ENCODE data around the gene CLDN6. TPM values are rescaled to one million over a fixed set of nuclear protein-coding genes. Genes with fewer than 3 reads are reported as not detected.

The CLDN6 gene
- total and polyA plus RNA-seq, 2 of the 13 experiments (the other 11 are each of a cell fraction or from before 2014, with no cell fraction given) = 5.9 to 7.6 TPM

- POLR2A ChIA-PET = interaction anchor here (1.5 kb wide), 1 partner anchor 11 kb away, joined by 6 read pairs; the partner anchor contains the start of gene PKMYT1
- no peak overlapping the region for H3K27ac ChIP-seq (ENCODE audit: extremely low read length, insufficient read depth, low read length)
- FAIRE-seq = no peak
- TF ChIP-seq MATR3 (CRISPR knock-in tag; IDR thresholded peaks at IDR 0.05) = no peak
- TF ChIP-seq ZNF30 (CRISPR knock-in tag; IDR thresholded peaks at IDR 0.05) = no peak
- TF ChIP-seq ZNF3 (CRISPR knock-in tag; IDR thresholded peaks at IDR 0.05) = no peak
- TF ChIP-seq BRF2 (CRISPR knock-in tag; IDR thresholded peaks at IDR 0.05) = no peak
- no peak for TF ChIP-seq NFIC (IDR thresholded peaks at IDR 0.05; ENCODE audit: low read length)
- TF ChIP-seq TAF15 (IDR thresholded peaks at IDR 0.05; ENCODE audit: low read depth, low read length, poor library complexity, severe bottlenecking) = no peak
- no peak for TF ChIP-seq HNF1B (CRISPR knock-in tag; IDR thresholded peaks at IDR 0.05)
- no peak for TF ChIP-seq CTCF (CRISPR knock-in tag; IDR thresholded peaks at IDR 0.05)
- no peak for TF ChIP-seq ZBTB14 (CRISPR knock-in tag; IDR thresholded peaks at IDR 0.05)
- TF ChIP-seq ZNF34 (CRISPR knock-in tag; IDR thresholded peaks at IDR 0.05; ENCODE audit: borderline replicate concordance) = no peak
- no peak for TF ChIP-seq ERF (CRISPR knock-in tag; IDR thresholded peaks at IDR 0.05)
- TF ChIP-seq SIN3B (IDR thresholded peaks at IDR 0.05; ENCODE audit: low read length) = no peak
- TF ChIP-seq LCORL (IDR thresholded peaks at IDR 0.05) = no peak
- no peak for TF ChIP-seq LCORL (CRISPR knock-in tag; IDR thresholded peaks at IDR 0.05)
- no peak for TF ChIP-seq NAIF1 (CRISPR knock-in tag; IDR thresholded peaks at IDR 0.05; ENCODE audit: borderline replicate concordance)
- TF ChIP-seq SP140L (CRISPR knock-in tag; IDR thresholded peaks at IDR 0.05; ENCODE audit: borderline replicate concordance) = no peak
- no peak for TF ChIP-seq ZBTB10 (CRISPR knock-in tag; IDR thresholded peaks at IDR 0.05; ENCODE audit: borderline replicate concordance)
These were observed 26.3 kb downstream of the CLDN6 start for GRCh38 chr16:2991566-2992261.

More at GRCh38 chr16:2991566-2992261, 26.3 kb downstream of the CLDN6 start:
- intact Hi-C loops (cut with micrococcal nuclease; ENCODE audit: unreplicated experiment) (no loop called here), in situ Hi-C loops (cut with HindIII; ENCODE audit: extremely low pct_ligation_motif_present, low pct_unique_long_range_greater_than_20kb) (no loop called here)
- Histone ChIP-seq H3K4me3 (replicated peaks in 1 of 3; ENCODE audit: insufficient read depth in 1 of 3, low read depth in 2 of 3, low read length in 3 of 3) (no peak overlapping the region), H2AFZ (ENCODE audit: low read length) (no peak overlapping the region), H3K27me3 (ENCODE audit: control insufficient read depth in 1 of 2, insufficient read depth in 2 of 2, low read length in 2 of 2) (peaks cover 11 to 37% of the 10 kb centered on the region in 2 experiments; a peak in 4 of 5 replicates), H3K4me2 (ENCODE audit: low read depth, low read length) (no peak overlapping the region), H3K9me3 (ENCODE audit: low read length) (no peaks in the 10 kb centered on the region), H4K20me1 (ENCODE audit: insufficient read depth, low read length) (no peaks in the 10 kb centered on the region), H3K79me2 (ENCODE audit: insufficient read depth, low read length) (no peaks in the 10 kb centered on the region), H3K36me3 (replicated peaks in 1 of 2; ENCODE audit: control insufficient read depth in 1 of 2, insufficient read depth in 2 of 2, low read length in 2 of 2) (no peaks in the 10 kb centered on the region), H3K9ac (ENCODE audit: insufficient read depth, low read depth, low read length) (no peak overlapping the region), H3K4me1 (ENCODE audit: insufficient read depth, low read length) (peaks cover 16% of the 10 kb centered on the region; the same call in 1 of the 2 replicates)
- BruUV-seq (replicated peaks) = no TSS peak
- WGBS (ENCODE audit: low lambda C conversion rate) = 67% methylated on average over 7 of the region's 12 CpGs
- CTCF ChIA-PET (ENCODE audit: low intra/inter-chr PET ratio, low total read pairs) = no interaction called here
- no peak for DNase-seq (ENCODE audit: low spot score)
- peak; percentile 27 for ATAC-seq
